Measurements from ENCODE around the gene SLC16A12.
"Not testable (repeated sequence)": the region's sequence is repeated elsewhere in the genome, so short reads cannot be mapped to it uniquely, and the experiment has no call there.

Gene SLC16A12

GRCh38 chr10:89414879-89415821, 120.2 kb downstream of the SLC16A12 start:
- peak; percentile 52 for DNase-seq

DNA sequence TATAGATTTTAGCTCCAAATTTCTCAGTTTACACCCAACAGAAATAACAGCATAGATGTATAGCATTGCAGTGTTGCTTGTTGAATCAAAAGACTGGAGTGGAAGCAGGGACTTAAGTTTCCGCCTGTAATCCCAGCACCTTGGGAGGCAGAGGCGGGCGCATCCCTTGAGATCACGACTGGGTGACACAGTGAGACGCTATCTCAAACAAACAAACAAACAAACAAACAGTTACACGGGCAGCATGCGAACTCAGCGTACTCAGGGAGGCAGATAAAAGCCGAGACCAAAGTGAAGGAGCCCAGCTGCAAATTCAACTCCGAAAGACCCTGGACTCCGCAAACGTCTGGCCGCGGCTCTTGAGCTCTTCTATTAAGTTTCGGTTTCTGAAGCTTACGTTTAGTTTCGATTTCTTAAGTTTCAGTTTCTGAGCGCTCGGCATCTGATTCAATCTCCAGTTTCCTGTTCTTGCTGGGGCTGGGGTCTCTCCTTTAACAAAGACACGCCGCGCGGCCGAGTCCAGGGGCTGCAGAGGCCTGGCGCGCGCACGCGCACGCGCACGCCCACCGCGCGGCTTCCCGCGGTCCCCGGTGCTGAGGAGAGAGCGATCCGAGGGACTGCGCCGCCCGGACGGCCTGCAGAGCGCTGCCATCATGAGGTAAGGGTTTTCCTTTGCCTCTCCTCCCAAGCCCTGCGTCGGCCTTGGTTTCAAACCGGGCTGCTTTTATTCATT, 121.1 kb downstream of the SLC16A12 start, which contains the start of gene IFIT5:
IFIT5 (plus strand) TSS at position 423 of the 733 bp plus-strand sequence; CDS start at position 654, 231 bp downstream.
- DNase-seq: peak; percentile 77

DNA sequence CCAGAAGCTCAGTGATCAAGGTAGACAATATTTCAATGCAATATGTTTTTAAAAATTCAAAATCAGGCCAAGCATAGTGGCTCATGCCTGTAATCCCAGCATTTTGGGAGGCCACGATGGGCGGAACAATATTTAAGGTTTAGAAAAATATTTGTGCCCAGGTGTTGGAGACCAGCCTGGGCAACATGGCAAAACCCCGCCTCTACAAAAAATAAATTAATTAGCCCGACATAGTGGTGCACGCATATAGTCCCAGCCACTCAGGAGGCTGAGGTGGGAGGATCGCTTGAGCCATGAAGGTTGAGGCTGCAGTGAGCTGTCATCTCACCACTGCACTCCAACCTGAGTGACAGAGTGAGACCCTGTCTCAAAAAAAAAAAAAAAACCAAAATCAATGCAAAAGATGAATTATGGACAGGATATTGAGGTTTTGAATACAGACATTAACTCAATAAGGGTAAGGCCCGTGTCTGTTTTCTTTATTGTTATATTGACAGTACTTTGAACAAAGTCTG, 121.9 kb downstream of the SLC16A12 start:
- DNase-seq: no peak

- DNase-seq: peak; percentile 61
These were observed 123.1 kb downstream of the SLC16A12 start for GRCh38 chr10:89412276-89412675.

DNA sequence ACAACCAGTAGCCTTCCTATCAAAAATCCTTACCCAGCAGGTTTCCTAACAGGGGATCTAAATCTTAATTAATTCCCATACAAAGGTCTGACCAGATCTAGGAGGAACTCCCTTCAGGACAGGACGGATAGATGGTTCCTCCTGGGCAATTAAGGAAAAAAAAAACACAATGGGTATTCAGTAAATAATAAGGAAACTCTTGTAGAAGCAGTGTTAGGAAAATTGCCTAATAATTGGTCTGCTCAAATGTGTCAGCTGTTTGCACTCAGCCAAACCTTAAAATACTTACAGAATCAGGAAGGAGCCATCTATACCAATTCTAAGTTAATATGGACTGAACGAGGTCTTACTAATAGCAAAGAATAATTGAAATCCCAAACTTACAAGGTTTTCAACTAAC, 124.3 kb downstream of the SLC16A12 start:
- DNase-seq: not testable (repeated sequence)

DNA sequence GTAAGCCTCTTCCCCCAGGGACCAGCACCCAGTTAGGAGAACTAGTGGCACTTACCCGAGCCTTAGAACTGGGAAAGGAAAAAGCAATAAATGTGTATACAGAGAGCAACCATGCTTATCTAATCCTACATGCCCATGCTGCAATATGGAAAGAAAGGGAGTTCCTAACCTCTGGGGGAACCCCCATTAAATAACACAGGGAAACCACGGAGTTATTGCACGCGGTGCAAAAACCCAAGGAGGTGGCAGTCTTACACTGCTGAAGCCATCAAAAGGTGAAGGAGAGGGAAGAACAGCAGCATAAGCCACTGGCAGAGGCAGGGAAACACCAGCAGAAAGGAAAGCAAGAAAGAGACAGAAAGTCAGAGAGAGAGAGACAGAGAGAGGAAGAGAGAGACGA, 124.8 kb downstream of the SLC16A12 start:
- DNase-seq: not testable (repeated sequence)

DNA sequence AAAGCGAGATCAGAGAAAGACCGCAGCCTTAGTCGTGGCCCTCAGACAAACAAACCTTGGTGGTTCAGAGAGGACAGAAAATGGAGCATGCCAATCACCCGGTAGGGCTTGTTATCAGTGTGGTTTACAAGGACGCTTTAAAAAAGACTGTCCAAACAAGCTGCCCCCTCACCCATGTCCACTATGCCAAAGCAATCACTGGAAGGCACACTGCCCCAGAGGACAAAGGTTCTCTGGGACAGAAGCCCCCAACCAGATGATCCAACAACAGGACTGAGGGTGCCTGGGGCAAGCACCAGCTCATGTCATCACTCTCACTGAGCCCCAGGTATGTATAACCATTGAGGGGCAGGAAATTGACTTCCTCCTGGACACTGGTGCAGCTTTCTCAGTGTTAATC, 126.1 kb downstream of the SLC16A12 start:
- DNase-seq: not testable (repeated sequence)

DNA sequence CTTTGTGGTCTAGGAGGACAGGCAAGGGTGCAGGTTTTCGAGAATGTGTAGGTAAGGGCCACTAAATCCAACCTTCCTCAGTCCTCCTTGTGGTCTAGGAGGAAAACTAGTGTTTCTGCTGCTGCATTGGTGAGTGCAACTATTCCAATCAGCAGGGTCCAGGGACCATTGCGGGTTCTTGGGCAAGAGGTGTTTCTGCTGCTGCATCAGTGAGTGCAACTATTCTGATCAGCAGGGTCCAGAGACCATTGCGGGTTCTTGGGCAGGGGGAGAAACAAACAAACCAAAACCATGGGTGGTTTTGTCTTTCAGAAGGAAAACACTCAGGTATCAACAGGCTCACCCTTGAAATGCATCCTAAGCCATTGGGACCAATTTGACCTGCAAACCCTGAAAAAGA, 127.6 kb downstream of the SLC16A12 start:
- DNase-seq: not testable (repeated sequence)

DNA sequence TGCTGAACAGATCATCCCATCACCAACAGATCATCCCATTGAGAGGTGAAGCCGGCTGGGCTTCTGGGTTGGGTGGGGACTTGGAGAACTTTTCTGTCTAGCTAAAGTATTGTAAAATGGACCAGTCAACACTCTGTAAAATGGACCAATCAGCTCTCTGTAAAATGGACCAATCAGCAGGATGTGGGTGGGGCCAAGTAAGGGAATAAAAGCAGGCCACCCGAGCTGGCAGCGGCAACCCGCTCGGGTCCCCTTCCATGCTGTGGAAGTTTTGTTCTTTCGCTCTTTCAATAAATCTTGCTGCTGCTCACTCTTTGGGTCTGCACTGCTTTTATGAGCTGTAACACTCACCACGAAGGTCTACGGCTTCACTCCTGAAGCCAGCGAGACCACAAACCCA, 129.2 kb downstream of the SLC16A12 start:
- DNase-seq: not testable (repeated sequence)

DNA sequence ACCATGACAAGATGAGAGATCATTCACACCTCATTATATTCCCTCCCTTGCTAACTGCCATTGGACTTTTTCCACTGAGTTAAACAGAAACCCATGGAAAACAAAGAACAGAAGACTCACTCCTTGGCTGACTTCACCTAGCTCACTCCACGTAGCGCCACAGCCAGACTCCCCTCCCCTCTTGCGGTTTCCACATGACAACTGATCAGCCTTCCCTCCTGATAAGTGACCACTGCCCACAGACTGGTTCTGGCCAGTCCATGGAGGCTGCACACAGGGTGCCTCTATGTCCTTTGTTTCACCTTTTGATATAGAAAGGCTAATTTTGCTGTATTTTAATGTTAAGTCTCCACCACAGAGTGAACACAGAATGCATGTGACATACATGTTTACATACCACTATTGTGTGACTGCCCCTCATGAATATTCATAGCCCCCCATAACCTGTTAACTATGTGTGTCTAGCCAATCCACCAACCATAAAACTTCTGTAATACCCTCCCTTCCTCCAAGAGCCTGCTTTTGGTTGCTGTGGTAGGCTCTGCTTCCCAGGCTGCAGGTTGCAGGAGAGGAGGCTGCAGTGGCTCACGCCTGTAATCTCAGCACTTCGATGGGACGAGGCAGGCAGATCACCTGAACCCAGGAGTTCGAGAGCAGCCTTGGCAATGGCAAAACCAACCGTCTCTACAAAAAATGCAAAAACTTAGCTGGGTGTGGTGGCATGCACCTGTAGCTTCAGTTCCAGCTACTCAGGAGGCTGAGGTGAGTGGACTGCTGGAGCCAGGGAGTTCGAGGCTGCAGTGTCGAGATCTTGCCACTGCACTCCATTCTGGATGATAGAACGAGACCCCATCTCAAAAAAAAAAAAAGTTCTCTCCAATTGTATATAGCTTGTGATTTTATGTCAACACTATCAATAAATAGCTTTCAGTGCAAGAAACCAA, 131.0 kb downstream of the SLC16A12 start:
- DNase-seq: no peak

- DNase-seq: no peak
These were observed 132.4 kb downstream of the SLC16A12 start for GRCh38 chr10:89403043-89403442.

GRCh38 chr10:89399956-89400355, 135.4 kb downstream of the SLC16A12 start:
- DNase-seq: no peak

- no peak for DNase-seq
These were observed 137.2 kb downstream of the SLC16A12 start for GRCh38 chr10:89398003-89398749.

DNA sequence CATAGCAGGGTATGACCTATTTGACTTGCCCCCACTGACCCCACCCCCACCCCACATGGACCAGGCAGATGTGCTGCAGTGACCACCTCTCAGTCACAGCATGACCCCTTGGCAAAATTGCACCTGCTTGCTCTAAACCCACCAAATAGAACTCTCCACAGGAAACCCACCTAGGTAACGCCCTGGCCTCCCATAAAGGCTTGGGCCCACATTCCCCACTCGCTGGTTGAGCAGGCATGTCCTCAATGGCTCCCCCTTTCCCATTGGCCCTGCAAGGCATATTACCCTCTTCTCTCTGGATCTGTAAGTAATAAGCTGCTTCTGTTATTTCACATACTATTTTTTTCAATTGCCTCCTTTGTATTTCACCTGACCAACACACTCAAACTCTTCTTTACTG, 140.3 kb downstream of the SLC16A12 start:
- no peak for DNase-seq

- no peak for DNase-seq
These were observed 141.5 kb downstream of the SLC16A12 start for GRCh38 chr10:89393898-89394297.

DNA sequence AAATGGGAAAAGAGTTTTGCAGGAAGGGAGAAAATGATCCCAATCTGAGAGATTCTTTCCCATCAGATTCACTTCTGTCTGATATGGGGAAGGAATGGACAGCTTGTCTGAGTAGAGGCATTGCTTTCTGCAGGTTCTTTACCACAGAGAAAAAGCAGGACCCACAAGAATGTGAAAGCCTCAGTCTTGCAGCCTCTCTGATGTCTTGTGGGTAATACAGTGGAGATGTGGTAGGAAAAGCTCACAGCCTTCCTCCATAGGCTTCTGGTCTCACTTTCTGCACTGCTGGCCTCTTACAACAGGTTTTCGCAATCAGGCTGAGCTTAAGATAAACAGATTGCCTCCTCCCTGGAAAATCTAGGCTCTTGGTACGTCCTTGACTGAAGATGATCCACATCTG, 142.4 kb downstream of the SLC16A12 start:
- no peak for DNase-seq

DNA sequence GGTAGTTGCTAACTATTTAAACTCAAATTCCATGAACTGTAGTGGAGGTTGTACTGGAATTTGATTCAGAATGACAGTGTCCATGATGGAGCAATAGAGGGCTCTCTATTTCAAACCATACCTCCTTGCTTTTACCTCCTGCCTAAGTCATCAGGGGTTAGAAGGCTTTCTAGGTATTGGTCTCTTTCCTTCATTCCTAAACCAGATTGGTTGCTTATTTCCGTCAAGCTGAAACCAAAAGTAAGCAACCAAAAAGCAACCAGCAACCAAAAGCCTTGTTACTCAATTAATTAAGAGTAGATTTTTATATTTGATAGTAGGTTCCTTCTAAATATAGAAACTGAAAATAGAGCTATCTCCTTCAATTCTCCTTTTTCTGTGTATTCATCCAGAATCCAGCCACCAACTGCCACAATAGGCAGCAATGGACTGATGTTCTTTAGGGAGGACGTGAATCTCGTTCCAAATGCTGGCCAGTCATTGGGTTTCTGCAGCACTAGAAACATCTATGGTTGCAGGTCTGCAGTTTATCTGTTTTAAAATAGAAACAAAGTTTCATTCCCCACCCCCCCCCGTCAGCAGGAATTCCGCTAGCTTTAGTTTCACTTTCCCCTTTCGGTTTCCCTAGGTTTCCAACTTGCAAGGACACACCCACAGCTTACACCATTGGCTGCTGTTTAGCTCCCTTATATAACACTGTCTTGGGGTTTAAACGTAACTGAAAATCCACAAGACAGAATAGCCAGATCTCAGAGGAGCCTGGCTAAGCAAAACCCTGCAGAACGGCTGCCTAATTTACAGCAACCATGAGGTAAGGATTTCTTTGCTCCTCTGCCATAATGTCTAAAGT, 143.3 kb downstream of the SLC16A12 start, which contains the start of gene IFIT1:
IFIT1 (plus strand) TSS at position 717 of the 850 bp plus-strand sequence; CDS start at position 807, 90 bp downstream.
- DNase-seq: peak; percentile 84

- DNase-seq: not testable (repeated sequence)
These were observed 144.2 kb downstream of the SLC16A12 start for GRCh38 chr10:89391226-89391576.

DNA sequence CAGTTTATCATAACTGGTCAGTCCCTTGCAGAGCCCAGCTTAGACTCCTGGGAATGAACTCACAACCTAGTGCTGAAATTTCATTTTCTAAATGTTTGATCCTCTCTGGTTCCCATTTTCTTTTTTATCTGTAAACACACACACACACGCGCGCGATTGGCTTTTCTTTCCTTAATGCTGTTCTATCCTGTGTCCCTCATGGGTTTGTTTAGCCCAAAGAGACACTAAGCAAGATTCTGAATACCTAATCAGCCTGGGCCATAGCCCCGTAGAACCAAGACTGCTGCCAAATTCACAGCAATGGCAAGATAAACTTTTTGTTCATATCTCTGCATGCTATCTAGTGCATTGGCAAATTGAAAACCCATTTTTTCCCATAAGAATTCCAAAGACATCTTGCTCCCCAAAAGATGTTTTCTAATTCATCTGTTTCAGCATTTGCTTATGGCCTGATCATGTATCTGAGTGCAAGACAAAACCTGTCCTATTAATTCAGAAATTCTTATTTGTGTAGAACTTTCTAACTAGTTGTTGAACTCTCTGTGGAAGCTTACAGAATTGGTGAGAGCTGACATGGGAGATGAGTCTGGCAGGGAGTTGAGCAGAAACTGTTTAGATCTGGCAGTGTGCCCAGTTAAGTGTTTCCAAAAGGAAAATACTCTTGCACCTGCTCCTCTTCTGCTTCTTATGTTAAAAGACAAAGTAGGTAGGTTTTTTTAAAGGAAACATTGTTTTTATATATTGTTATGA, 144.7 kb downstream of the SLC16A12 start:
- DNase-seq: no peak

DNA sequence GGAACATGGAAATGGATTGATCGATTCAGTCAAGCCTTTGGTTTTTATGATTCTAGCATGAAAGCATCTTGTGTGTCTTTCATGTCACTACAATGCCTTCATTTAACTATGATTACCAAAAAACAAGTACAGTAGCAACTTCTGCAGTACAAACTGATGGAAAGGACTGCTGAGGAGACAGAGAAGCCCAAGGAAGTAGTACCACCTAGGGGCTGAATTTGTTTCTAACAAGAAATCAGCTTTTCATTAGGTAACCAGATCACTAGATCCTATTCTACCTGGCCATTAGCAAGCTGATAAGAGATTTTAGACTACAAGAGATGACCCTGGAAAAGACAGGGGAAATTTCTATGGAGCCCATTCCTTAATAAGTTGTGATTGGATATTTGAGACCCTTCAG, 146.1 kb downstream of the SLC16A12 start:
- peak; percentile 33 for DNase-seq
